ENCODE measurements around the gene CACNB2. TPM values are rescaled to one million over a fixed set of nuclear protein-coding genes. Genes with fewer than 3 reads are reported as not detected.

Gene CACNB2
- total RNA-seq, 1 experiment from 2014 or later, result not detected

GRCh38 chr10:18294633-18295032 is 154.4 kb downstream of the CACNB2 start:
- Histone ChIP-seq H3K27ac (no peak overlapping the region), H3K36me3 (ENCODE audit: low read depth) (no peaks in the 10 kb centered on the region), H2AFZ (no peak overlapping the region), H3K4me2 (no peak overlapping the region), H3K9me2 (ENCODE audit: insufficient read depth) (no peaks in the 10 kb centered on the region), H3K27me3 (ENCODE audit: insufficient read depth, low read depth) (peaks cover 15% of the 10 kb centered on the region; the same call in 1 of the 2 replicates), H4K20me1 (ENCODE audit: insufficient read depth) (no peaks in the 10 kb centered on the region), H3K4me3 (no peak overlapping the region), H3F3A (ENCODE audit: insufficient read depth, low read depth) (no peaks in the 10 kb centered on the region), H3K79me2 (ENCODE audit: low read depth) (no peaks in the 10 kb centered on the region), H3K9me3 (ENCODE audit: insufficient read depth, low read depth) (no peaks in the 10 kb centered on the region), H3K4me1 (replicated peaks; ENCODE audit: insufficient read depth) (no peaks in the 10 kb centered on the region)
- ChIA-PET POLR2A (ENCODE audit: unreplicated experiment) (no interaction called here), CTCF (no interaction called here)
- no peak for DNase-seq
- BruUV-seq (replicated peaks), result no TSS peak
- TF ChIP-seq, protein P1, sequence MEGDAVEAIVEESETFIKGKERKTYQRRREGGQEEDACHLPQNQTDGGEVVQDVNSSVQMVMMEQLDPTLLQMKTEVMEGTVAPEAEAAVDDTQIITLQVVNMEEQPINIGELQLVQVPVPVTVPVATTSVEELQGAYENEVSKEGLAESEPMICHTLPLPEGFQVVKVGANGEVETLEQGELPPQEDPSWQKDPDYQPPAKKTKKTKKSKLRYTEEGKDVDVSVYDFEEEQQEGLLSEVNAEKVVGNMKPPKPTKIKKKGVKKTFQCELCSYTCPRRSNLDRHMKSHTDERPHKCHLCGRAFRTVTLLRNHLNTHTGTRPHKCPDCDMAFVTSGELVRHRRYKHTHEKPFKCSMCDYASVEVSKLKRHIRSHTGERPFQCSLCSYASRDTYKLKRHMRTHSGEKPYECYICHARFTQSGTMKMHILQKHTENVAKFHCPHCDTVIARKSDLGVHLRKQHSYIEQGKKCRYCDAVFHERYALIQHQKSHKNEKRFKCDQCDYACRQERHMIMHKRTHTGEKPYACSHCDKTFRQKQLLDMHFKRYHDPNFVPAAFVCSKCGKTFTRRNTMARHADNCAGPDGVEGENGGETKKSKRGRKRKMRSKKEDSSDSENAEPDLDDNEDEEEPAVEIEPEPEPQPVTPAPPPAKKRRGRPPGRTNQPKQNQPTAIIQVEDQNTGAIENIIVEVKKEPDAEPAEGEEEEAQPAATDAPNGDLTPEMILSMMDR (conservative IDR thresholded peaks at IDR 0.05), result no peak
- TF ChIP-seq EZH2 (IDR thresholded peaks at IDR 0.05; ENCODE audit: low read depth), result no peak
- intact Hi-C loops (cut with micrococcal nuclease; ENCODE audit: unreplicated experiment), result no loop called here

GRCh38 chr10:18297659-18298058 is 157.4 kb downstream of the CACNB2 start:
- Histone ChIP-seq H3F3A (ENCODE audit: insufficient read depth, low read depth) (no peaks in the 10 kb centered on the region), H3K9me3 (ENCODE audit: insufficient read depth, low read depth) (no peaks in the 10 kb centered on the region), H3K4me3 (no peak overlapping the region), H3K27ac (no peak overlapping the region), H3K36me3 (ENCODE audit: low read depth) (no peaks in the 10 kb centered on the region), H3K27me3 (ENCODE audit: insufficient read depth, low read depth) (peaks cover 15% of the 10 kb centered on the region; the same call in 1 of the 2 replicates), H3K4me1 (replicated peaks; ENCODE audit: insufficient read depth) (no peaks in the 10 kb centered on the region), H3K79me2 (ENCODE audit: low read depth) (no peaks in the 10 kb centered on the region), H4K20me1 (ENCODE audit: insufficient read depth) (no peaks in the 10 kb centered on the region), H3K4me2 (no peak overlapping the region), H2AFZ (no peak overlapping the region), H3K9me2 (ENCODE audit: insufficient read depth) (no peaks in the 10 kb centered on the region)
- ChIA-PET CTCF (no interaction called here), POLR2A (ENCODE audit: unreplicated experiment) (no interaction called here)
- DNase-seq, result no peak
- intact Hi-C loops (cut with micrococcal nuclease; ENCODE audit: unreplicated experiment), result no loop called here
- no peak for TF ChIP-seq EZH2 (IDR thresholded peaks at IDR 0.05; ENCODE audit: low read depth)
- TF ChIP-seq, protein P1 (conservative IDR thresholded peaks at IDR 0.05), result no peak
- no TSS peak for BruUV-seq (replicated peaks)

- BruUV-seq (replicated peaks), result no TSS peak
- DNase-seq, result no peak
- CTCF ChIA-PET, result no interaction called here
- no peaks in the 10 kb centered on the region for H4K20me1 ChIP-seq (ENCODE audit: insufficient read depth)
- POLR2A ChIA-PET (ENCODE audit: unreplicated experiment), result no interaction called here
- H3K27ac ChIP-seq, result no peak overlapping the region
- no peaks in the 10 kb centered on the region for H3K4me1 ChIP-seq (replicated peaks; ENCODE audit: insufficient read depth)
- no peaks in the 10 kb centered on the region for H3K79me2 ChIP-seq (ENCODE audit: low read depth)
- H3K27me3 ChIP-seq (ENCODE audit: insufficient read depth, low read depth), result peaks cover 15% of the 10 kb centered on the region; the same call in 1 of the 2 replicates
- no peaks in the 10 kb centered on the region for H3K9me3 ChIP-seq (ENCODE audit: insufficient read depth, low read depth)
- H3K4me3 ChIP-seq, result no peak overlapping the region
- no peaks in the 10 kb centered on the region for H3K9me2 ChIP-seq (ENCODE audit: insufficient read depth)
- no peak overlapping the region for H3K4me2 ChIP-seq
- intact Hi-C loops (cut with micrococcal nuclease; ENCODE audit: unreplicated experiment), result no loop called here
- H2AFZ ChIP-seq, result no peak overlapping the region
- TF ChIP-seq EZH2 (IDR thresholded peaks at IDR 0.05; ENCODE audit: low read depth), result no peak
- TF ChIP-seq, protein P1 (conservative IDR thresholded peaks at IDR 0.05), result no peak
- H3K36me3 ChIP-seq (ENCODE audit: low read depth), result no peaks in the 10 kb centered on the region
- H3F3A ChIP-seq (ENCODE audit: insufficient read depth, low read depth), result no peaks in the 10 kb centered on the region
Observed at GRCh38 chr10:18298256-18298655, 158.0 kb downstream of the CACNB2 start.
